HFFc6 (cell line): ENCODE measurements around the gene KCNMA1. TPM values are rescaled to one million over a fixed set of nuclear protein-coding genes. Genes with fewer than 3 reads are reported as not detected.

ENCODE experiments used
- DNase-seq: peaks from one replicate; pipeline ENCODE4 v3.0.0-alpha.2; 2018
- H3K27ac Mint-ChIP-seq: 2 replicates; pipeline ENCODE4 v1.8.0; 2020; ENCODE audit warnings: mild to moderate bottlenecking, mixed read lengths
- H3K27me3 Mint-ChIP-seq: 2 replicates; pipeline ENCODE4 v1.8.0; 2021; ENCODE audit warnings: mild to moderate bottlenecking, moderate library complexity, mixed read lengths; ENCODE audit not compliant: insufficient read depth
- H3K36me3 Mint-ChIP-seq: 2 replicates; pipeline ENCODE4 v1.8.0; 2021; ENCODE audit warnings: low read depth, mixed read lengths
- H3K4me1 Mint-ChIP-seq: 2 replicates; pipeline ENCODE4 v1.8.0; 2020; ENCODE audit warnings: low read depth, mixed read lengths
- H3K4me3 Mint-ChIP-seq: 2 replicates; pipeline ENCODE4 v1.8.0; 2020; ENCODE audit warnings: mild to moderate bottlenecking, moderate library complexity, mixed read lengths
- H3K9me3 Mint-ChIP-seq: 2 replicates; pipeline ENCODE4 v1.8.0; 2020; ENCODE audit warnings: mild to moderate bottlenecking, mixed read lengths
- CTCF ChIP-seq: fragments of 200-600 bp; sonication (generic); IDR thresholded peaks from 2 replicates; pipeline ENCODE4 v1.5.0; 2021; ENCODE audit warnings: antibody characterized with exemption, mild to moderate bottlenecking
- total RNA-seq, 6 experiments: library from RNA; stranded (reverse); fragmentation: NEBNext Ultra II Directional; extraction: Animal tissue kit (Norgen Biotek cat#: 25700); gene quantifications; 2 replicates in 1 of 6; 3 replicates in 5 of 6; pipeline ENCODE4 v1.2.3, GENCODE V29; 2021

KCNMA1 gene
- total RNA-seq, 6 experiments from 2014 or later: 87.1 to 191 (median 93.5) TPM

- no peak for DNase-seq
- Mint-ChIP-seq H3K9me3 (no peaks in the 10 kb centered on the region), H3K4me1 (peaks cover 65% of the 10 kb centered on the region), H3K36me3 (peaks cover 15% of the 10 kb centered on the region), H3K4me3 (no peak overlapping the region), H3K27ac (peak overlapping the region; percentile 12; the same call in 1 of the 2 replicates), H3K27me3 (peaks cover 3% of the 10 kb centered on the region)
- no peak for TF ChIP-seq CTCF
These were observed 70.6 kb downstream of the KCNMA1 start for GRCh38 chr10:77566914-77567566.

GRCh38 chr10:77566236-77566635 is 71.4 kb downstream of the KCNMA1 start:
- Mint-ChIP-seq H3K4me3 (no peak overlapping the region), H3K9me3 (no peaks in the 10 kb centered on the region), H3K27me3 (peaks cover 3% of the 10 kb centered on the region), H3K4me1 (peaks cover 57% of the 10 kb centered on the region), H3K36me3 (peaks cover 10% of the 10 kb centered on the region; the same call in 1 of the 2 replicates), H3K27ac (0 out of 2 replicates have a peak overlapping the region, but pooled peaks have one; percentile 78)
- no peak for TF ChIP-seq CTCF
- DNase-seq: no peak

GRCh38 chr10:77565590-77566023 is 72.0 kb downstream of the KCNMA1 start:
- H3K4me3 Mint-ChIP-seq: peak overlapping the region; percentile 60
- H3K36me3 Mint-ChIP-seq: peaks cover 6% of the 10 kb centered on the region; the same call in 1 of the 2 replicates
- peaks cover 3% of the 10 kb centered on the region for H3K27me3 Mint-ChIP-seq
- H3K27ac Mint-ChIP-seq: peak overlapping the region; percentile 78
- no peak for TF ChIP-seq CTCF
- no peaks in the 10 kb centered on the region for H3K9me3 Mint-ChIP-seq
- DNase-seq: no peak
- peaks cover 54% of the 10 kb centered on the region for H3K4me1 Mint-ChIP-seq

- Mint-ChIP-seq H3K36me3 (peaks cover 6% of the 10 kb centered on the region; the same call in 1 of the 2 replicates), H3K4me1 (peaks cover 54% of the 10 kb centered on the region), H3K27ac (peak overlapping the region; percentile 78), H3K4me3 (peak overlapping the region; percentile 60), H3K9me3 (no peaks in the 10 kb centered on the region), H3K27me3 (peaks cover 3% of the 10 kb centered on the region)
- DNase-seq: peak; percentile 70
- no peak for TF ChIP-seq CTCF
These were observed 72.6 kb downstream of the KCNMA1 start for GRCh38 chr10:77564731-77565589.

GRCh38 chr10:77563638-77564270 is 73.9 kb downstream of the KCNMA1 start:
- Mint-ChIP-seq H3K4me3 (no peak overlapping the region; the same call in 1 of the 2 replicates), H3K36me3 (peaks cover 6% of the 10 kb centered on the region; the same call in 1 of the 2 replicates), H3K9me3 (no peaks in the 10 kb centered on the region), H3K27me3 (peaks cover 3% of the 10 kb centered on the region), H3K27ac (no peak overlapping the region), H3K4me1 (peaks cover 54% of the 10 kb centered on the region)
- no peak for TF ChIP-seq CTCF
- DNase-seq: no peak
